SKM-1 (cell line): ENCODE measurements around the gene FHIT.

Source experiments
- DNase-seq: peaks from one replicate; lab custom pipeline; 2025; ENCODE audit not compliant: unreplicated experiment; lab: John Stamatoyannopoulos, UW

The FHIT gene

GRCh38 chr3:60652829-60653228 is 598.4 kb downstream of the FHIT start:
- DNase-seq, result no peak

GRCh38 chr3:60651799-60652198 is 599.5 kb downstream of the FHIT start:
- no peak for DNase-seq

DNA sequence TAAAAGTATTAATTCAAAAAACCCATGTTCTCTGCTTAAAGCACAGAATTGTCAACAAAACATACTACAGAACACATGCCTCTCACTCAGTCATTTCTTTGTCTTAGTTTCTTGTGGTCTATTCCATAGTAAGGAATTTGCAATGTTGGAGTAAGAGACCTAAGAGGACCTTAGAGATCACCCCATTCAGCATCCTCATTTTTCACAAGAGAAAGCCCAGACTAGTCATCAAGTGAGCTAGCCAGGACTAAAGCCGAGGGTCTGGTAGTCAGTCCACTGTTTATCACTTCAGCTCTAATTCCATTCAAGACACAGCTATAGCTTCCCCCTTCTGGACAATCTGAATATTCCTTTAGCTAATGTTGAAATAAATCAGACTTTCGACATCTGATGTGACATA is 601.1 kb downstream of the FHIT start:
- no peak for DNase-seq

- no peak for DNase-seq
Measured at GRCh38 chr3:60645801-60646200, 605.5 kb downstream of the FHIT start.

- no peak for DNase-seq
Measured at GRCh38 chr3:60643831-60644230, 607.4 kb downstream of the FHIT start.

DNA sequence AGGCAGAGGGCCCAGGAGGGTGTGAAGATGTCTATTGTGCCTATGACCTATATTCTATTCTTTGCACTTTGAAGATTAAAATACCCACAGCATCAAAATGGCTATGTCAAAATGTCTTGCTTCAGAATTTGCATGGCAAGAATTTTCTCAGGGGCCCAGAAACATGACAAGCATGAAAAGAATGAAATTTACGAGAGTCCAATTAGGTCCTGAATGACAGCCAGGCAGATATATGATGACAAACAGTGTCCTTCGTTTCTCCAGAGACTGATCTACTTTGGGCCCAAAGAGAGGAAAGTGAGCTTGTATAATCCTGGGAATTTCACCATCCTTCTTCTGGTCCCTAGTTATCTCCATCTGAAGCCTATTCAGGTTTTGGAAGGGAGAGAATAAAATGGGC is 609.9 kb downstream of the FHIT start:
- DNase-seq, result no peak

DNA sequence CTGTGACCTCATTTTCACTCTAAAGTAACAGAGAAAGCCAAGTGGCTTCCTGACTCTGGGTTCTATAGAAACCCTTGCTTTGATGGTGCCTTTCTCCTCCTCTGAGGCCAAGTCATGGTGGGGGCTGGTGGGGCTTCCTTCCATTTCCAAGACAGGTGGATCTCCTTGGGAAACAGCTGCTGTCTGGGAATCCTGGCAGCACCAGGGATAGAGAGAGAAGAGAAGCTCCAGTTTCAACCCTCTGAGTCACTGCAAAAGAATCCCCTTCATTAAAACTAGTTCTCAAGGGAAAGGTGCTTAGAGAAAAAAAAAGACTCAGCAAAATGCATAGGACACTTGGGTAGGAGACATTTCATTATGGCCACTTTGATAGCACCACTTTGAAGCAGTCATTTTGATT is 614.4 kb downstream of the FHIT start:
- no peak for DNase-seq

- DNase-seq, result no peak
Measured at GRCh38 chr3:60633644-60634043, 617.6 kb downstream of the FHIT start.

- DNase-seq, result no peak
Measured at GRCh38 chr3:60631509-60631908, 619.7 kb downstream of the FHIT start.

- no peak for DNase-seq
Measured at GRCh38 chr3:60630953-60631352, 620.3 kb downstream of the FHIT start.

GRCh38 chr3:60629816-60630215 is 621.4 kb downstream of the FHIT start:
- no peak for DNase-seq

GRCh38 chr3:60622349-60622748 is 628.9 kb downstream of the FHIT start:
- no peak for DNase-seq

DNA sequence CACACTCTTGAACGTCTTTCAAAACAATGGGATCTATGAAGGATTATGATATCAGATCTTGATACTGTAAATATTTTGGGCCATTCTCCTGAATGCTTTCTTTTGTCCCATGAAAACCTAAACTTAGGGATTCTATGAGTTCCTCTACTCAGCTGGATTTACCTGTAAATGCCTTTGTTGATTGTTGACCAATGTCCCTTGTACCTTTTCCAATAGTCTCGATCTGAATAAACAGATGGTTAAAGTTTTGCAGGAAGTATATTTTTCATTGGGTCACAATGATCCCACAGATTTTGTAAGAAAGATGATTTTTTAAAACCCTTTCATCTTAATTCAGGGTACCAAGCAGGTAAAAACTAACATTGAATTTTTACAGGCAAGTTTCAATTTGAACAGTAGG is 634.1 kb downstream of the FHIT start:
- no peak for DNase-seq

DNA sequence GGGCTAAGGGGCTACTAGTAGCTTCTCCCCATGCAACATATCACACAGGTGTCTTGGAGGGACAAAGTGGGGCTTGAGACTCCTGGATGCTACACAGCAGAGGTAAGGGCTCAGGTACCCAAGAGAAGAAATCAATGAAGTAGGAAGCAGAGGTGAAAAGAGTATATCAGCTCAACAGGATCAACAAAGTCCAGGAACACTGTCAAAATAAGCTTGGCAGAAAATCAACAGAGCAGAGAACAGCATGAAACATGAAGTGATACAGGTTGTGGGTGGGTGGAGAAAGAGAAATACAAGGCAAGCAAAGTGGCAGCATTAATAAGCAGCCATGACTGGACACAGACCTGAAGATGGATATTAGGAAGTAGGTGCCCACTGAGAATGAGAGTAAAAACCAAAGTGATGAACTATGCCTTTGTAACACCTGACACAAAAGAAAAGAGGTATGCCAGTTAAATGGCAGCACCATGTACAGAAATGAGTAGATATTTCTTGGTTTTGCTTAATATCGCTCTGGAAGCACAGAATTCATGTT is 637.4 kb downstream of the FHIT start:
- DNase-seq, result no peak

- no peak for DNase-seq
Measured at GRCh38 chr3:60610441-60611112, 640.7 kb downstream of the FHIT start.

DNA sequence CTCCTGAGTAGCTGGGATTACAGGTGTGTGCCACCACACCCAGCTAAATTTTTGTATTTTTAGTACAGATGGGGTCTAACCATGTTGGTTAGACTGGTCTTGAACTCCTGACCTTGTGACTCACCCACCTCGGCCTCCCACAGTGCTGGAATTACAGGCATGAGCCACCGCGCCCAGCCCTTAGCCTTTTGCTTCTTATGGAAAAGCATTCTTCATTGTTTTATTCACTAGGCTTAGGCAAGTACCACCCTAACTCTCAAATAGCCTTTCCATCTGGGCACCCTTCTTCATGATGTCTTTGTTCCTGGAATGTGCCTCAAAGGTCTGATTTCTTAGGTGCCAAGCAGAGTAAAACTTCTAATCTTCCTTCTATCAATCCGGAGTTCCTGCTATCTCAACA is 641.8 kb downstream of the FHIT start:
- no peak for DNase-seq

- DNase-seq, result no peak
Measured at GRCh38 chr3:60603860-60604259, 647.4 kb downstream of the FHIT start.

- no peak for DNase-seq
Measured at GRCh38 chr3:60600848-60601247, 650.4 kb downstream of the FHIT start.

DNA sequence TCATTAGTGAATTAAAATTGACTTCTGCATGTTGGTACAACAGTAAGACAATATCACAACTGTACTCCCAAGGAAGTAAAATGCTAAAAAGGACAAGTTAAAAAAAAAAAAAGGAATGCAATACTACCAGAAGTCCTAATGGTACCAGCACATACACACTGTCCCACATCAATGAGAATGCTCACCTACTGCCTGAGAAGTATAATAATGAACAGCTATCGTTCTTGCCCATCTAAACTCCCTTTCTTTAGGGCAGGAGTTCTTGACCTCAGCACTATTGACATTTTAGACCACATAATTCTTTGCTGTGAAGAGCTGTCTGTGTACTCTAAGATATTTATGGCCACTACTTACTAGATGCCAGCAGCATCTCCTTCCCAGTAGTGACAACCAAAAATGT is 651.7 kb downstream of the FHIT start:
- no peak for DNase-seq

DNA sequence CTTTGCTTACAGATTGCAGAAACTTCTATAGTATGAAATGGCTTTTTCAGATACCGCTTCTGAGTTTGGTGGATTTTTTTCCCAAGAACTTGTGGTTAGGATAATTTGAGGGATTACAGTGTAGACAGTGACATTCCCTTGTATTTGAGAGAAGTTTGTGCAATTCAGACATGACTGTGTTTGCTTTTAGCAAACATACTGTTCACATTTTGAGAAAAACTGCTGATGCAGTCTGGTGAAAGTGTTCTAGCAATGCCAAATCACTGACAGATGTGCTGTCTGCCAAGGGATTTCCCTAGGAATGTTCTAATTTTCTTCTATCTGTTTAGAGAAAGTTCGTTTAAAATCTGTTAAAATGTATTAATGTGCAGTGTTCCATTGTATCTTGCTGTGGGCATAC is 652.6 kb downstream of the FHIT start:
- no peak for DNase-seq

GRCh38 chr3:60594025-60594424 is 657.2 kb downstream of the FHIT start:
- DNase-seq, result no peak

DNA sequence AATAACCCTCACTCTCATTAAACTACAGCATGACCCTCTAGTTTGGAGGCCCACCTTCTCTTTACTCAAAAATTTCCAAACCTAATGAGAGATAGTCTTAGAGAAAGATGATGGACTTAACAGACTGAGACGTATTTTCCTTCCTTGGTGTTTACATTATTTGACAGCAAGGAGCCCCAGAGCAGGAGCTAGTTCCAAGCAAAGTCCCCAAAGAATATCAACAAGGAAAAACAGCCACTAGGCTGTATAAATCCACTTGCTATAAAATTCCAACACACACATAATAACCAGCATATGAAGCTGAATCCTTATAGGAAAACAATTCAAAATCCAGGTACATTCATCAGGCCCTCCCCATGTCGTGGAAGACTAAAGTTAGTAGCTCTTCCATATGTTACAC is 660.0 kb downstream of the FHIT start:
- DNase-seq, result no peak

- no peak for DNase-seq
Measured at GRCh38 chr3:60588806-60589205, 662.4 kb downstream of the FHIT start.
